Measurements from ENCODE around the gene ITGA3.

Gene ITGA3

DNA sequence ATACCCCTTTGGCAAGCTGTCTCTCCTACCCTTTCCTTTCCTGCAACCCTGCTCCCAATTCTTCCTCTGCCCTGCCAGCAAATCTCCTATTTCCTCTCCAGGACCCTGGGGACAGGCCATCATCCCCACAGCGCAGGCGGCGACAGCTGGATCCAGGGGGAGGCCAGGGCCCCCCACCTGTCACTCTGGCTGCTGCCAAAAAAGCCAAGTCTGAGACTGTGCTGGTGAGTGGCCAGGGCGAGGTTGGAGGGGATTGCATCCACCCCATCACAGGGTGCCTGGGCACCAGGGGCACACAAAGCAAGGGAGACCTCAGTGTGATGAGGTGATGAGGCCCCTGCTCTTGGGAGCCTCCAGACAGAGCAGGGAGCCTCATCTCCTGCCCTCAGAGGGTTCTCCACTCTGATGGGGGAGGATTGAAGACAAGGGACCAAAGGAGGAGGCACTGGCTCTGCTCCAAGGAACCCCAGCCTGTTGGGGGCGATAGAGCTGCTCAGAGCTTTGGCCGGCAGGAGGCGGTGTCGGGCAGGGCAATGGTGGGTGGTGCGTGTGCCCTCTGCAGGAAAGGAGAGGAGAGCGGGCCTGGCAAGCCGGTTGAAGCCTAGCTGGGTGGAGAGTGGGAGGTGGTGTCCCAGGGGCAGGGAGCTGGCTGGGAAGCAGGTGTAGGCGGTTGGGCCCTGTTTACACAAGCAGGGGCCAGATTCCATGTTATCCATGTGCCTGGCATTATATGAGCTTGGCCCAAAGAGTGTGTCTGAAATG, 23.6 kb downstream of the ITGA3 start:
- Histone ChIP-seq H3K9me2 (replicated peaks; ENCODE audit: insufficient read depth, low read length) (no peaks in the 10 kb centered on the region), H4K20me1 (ENCODE audit: low read depth, low read length) (no peaks in the 10 kb centered on the region), H3K27ac (ENCODE audit: low read depth, low read length) (no peak overlapping the region), H3K4me2 (ENCODE audit: low read depth, low read length, poor library complexity, severe bottlenecking) (no peak overlapping the region), H3F3A (ENCODE audit: insufficient read depth) (peaks cover 3% of the 10 kb centered on the region; the same call in 1 of the 2 replicates), H3K4me3 (ENCODE audit: insufficient read depth, low read length, poor library complexity, severe bottlenecking) (no peak overlapping the region), H3K27me3 (ENCODE audit: low read length) (no peaks in the 10 kb centered on the region), H3K9me3 (ENCODE audit: insufficient read depth, low read length) (no peaks in the 10 kb centered on the region), H2AFZ (ENCODE audit: low read depth, low read length, severe bottlenecking) (no peak overlapping the region), H3K36me3 (ENCODE audit: low read length) (no peaks in the 10 kb centered on the region), H3K79me2 (ENCODE audit: insufficient read depth, low read length) (no peaks in the 10 kb centered on the region), H3K9ac (ENCODE audit: low read length) (no peak overlapping the region)
- TF ChIP-seq, protein P1, sequence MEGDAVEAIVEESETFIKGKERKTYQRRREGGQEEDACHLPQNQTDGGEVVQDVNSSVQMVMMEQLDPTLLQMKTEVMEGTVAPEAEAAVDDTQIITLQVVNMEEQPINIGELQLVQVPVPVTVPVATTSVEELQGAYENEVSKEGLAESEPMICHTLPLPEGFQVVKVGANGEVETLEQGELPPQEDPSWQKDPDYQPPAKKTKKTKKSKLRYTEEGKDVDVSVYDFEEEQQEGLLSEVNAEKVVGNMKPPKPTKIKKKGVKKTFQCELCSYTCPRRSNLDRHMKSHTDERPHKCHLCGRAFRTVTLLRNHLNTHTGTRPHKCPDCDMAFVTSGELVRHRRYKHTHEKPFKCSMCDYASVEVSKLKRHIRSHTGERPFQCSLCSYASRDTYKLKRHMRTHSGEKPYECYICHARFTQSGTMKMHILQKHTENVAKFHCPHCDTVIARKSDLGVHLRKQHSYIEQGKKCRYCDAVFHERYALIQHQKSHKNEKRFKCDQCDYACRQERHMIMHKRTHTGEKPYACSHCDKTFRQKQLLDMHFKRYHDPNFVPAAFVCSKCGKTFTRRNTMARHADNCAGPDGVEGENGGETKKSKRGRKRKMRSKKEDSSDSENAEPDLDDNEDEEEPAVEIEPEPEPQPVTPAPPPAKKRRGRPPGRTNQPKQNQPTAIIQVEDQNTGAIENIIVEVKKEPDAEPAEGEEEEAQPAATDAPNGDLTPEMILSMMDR (IDR thresholded peaks at IDR 0.05; ENCODE audit: insufficient read depth, low read length, poor library complexity, severe bottlenecking), result peak; percentile 99
- no peak for TF ChIP-seq EZH2phosphoT487 (conservative IDR thresholded peaks at IDR 0.05; ENCODE audit: low read length)

DNA sequence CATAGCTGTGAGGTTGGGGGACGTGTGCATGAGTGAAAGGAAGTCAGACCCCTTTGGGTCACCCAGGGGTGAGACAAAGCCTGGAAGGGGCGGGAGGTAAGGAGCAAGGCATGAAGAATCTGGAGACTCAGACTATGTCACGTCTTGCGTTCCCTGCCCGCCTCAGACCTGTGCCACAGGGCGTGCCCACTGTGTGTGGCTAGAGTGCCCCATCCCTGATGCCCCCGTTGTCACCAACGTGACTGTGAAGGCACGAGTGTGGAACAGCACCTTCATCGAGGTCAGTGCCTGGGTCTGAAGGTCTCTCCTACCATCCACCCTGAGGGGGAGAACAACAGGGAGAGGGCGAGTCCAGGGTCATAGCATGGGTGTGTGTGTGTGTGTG, 24.2 kb downstream of the ITGA3 start:
- Histone ChIP-seq H3K9me3 (ENCODE audit: insufficient read depth, low read length) (no peaks in the 10 kb centered on the region), H3K27ac (ENCODE audit: low read depth, low read length) (peak overlapping the region; percentile 43), H3K36me3 (ENCODE audit: low read length) (no peaks in the 10 kb centered on the region), H3K9ac (ENCODE audit: low read length) (no peak overlapping the region), H3F3A (ENCODE audit: insufficient read depth) (peaks cover 3% of the 10 kb centered on the region; the same call in 1 of the 2 replicates), H3K4me3 (ENCODE audit: insufficient read depth, low read length, poor library complexity, severe bottlenecking) (no peak overlapping the region), H4K20me1 (ENCODE audit: low read depth, low read length) (no peaks in the 10 kb centered on the region), H3K9me2 (replicated peaks; ENCODE audit: insufficient read depth, low read length) (no peaks in the 10 kb centered on the region), H3K79me2 (ENCODE audit: insufficient read depth, low read length) (no peaks in the 10 kb centered on the region), H3K4me2 (ENCODE audit: low read depth, low read length, poor library complexity, severe bottlenecking) (no peak overlapping the region), H2AFZ (ENCODE audit: low read depth, low read length, severe bottlenecking) (no peak overlapping the region), H3K27me3 (ENCODE audit: low read length) (no peaks in the 10 kb centered on the region)
- no peak for TF ChIP-seq EZH2phosphoT487 (conservative IDR thresholded peaks at IDR 0.05; ENCODE audit: low read length)
- TF ChIP-seq, protein P1 (IDR thresholded peaks at IDR 0.05; ENCODE audit: insufficient read depth, low read length, poor library complexity, severe bottlenecking), result no peak

DNA sequence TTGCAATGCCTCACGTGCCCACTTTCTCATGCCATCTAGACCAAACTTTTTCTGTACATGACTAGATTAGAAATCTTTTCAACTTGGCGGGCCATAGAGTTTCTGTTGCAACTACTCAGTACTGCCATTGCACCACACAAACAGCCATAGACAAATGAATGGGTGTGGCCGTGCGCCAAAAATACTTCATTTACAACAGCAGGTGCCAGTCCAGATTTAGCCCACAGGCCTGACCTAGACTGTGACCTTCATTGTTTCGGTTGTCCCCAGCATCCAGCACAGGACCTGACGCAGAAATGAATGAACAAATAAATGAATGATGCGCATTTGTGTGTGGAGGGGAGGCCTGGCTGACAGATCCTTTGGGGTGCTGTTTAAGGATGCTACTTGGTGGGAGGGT, 24.9 kb downstream of the ITGA3 start:
- Histone ChIP-seq H3K27me3 (ENCODE audit: low read length) (no peaks in the 10 kb centered on the region), H3K9me3 (ENCODE audit: insufficient read depth, low read length) (no peaks in the 10 kb centered on the region), H3F3A (ENCODE audit: insufficient read depth) (peaks cover 3% of the 10 kb centered on the region; the same call in 1 of the 2 replicates), H3K9me2 (replicated peaks; ENCODE audit: insufficient read depth, low read length) (no peaks in the 10 kb centered on the region), H3K4me3 (ENCODE audit: insufficient read depth, low read length, poor library complexity, severe bottlenecking) (no peak overlapping the region), H3K27ac (ENCODE audit: low read depth, low read length) (peak overlapping the region; percentile 43), H3K79me2 (ENCODE audit: insufficient read depth, low read length) (no peaks in the 10 kb centered on the region), H3K9ac (ENCODE audit: low read length) (no peak overlapping the region), H4K20me1 (ENCODE audit: low read depth, low read length) (no peaks in the 10 kb centered on the region), H3K36me3 (ENCODE audit: low read length) (no peaks in the 10 kb centered on the region), H3K4me2 (ENCODE audit: low read depth, low read length, poor library complexity, severe bottlenecking) (peak overlapping the region; percentile 27), H2AFZ (ENCODE audit: low read depth, low read length, severe bottlenecking) (no peak overlapping the region)
- TF ChIP-seq EZH2phosphoT487 (conservative IDR thresholded peaks at IDR 0.05; ENCODE audit: low read length), result no peak
- TF ChIP-seq, protein P1 (IDR thresholded peaks at IDR 0.05; ENCODE audit: insufficient read depth, low read length, poor library complexity, severe bottlenecking), result no peak

Data from SU-DHL-6 (cell line).